Left renal pelvis (tissue), 4 donors: ENCODE measurements around the gene B3GNT9. TPM values are rescaled to one million over a fixed set of nuclear protein-coding genes. Genes with fewer than 3 reads are reported as not detected.

Source experiments
- DNase-seq, 4 donors: peaks; one replicate each; pipeline ENCODE4 v3.0.0-alpha.2; 2013; ENCODE audit warnings: low read depth in 4 of 4, low spot score in 3 of 4
- polyA plus RNA-seq, 4 donors: library from polyadenylated mRNA; unstranded; fragments of 120-200 nt; gene quantifications; one replicate each; pipeline ENCODE4 v1.2.1, GENCODE V29; 2013; ENCODE audit not compliant: insufficient read length in 4 of 4

Gene B3GNT9
- polyA plus RNA-seq, 4 donors = 8.5 to 40.1 (median 11.6) TPM

DNA sequence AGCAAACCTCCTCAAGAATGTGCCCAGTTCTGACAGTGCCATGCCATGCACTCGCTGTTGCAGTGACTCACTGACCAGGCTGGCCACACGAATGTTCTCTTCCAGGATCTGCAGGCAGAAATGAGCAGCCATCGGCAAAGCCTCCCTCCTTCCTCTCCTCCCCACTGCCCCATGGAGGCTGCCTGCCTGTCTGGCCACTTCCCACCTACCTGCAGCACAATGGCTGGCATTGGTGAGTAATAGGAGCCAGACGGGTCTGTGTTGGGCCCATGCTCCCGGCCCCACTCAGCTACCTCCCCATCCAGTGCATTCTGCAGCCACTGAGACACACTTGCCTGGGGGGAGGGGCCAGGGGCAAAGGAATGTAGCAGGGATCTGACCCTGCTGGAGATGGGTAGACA is 35.8 kb upstream of the B3GNT9 start:
- no peak for DNase-seq

DNA sequence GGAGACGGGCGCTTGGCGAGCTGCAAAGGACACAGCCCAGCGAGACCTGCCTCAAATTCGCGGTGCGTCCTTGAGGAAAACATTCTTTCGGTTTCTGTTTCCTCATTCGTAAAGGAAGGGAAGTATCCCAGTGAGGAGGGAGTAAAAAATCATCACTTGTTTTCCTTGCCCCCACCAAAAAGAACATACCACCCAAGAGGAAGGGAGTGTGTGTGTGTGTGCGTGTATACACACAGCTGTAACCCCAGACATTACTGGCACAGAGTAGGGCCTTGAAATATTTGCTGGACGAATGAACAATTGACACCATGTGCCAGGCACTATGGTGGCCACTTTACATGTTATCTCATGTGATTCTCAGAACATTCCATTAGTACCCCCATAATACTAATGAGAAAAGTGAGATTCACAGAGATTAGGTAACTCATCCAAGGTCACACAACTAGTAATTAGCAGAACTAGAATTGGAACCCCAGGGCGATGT is 34.9 kb upstream of the B3GNT9 start:
- no peak for DNase-seq

DNA sequence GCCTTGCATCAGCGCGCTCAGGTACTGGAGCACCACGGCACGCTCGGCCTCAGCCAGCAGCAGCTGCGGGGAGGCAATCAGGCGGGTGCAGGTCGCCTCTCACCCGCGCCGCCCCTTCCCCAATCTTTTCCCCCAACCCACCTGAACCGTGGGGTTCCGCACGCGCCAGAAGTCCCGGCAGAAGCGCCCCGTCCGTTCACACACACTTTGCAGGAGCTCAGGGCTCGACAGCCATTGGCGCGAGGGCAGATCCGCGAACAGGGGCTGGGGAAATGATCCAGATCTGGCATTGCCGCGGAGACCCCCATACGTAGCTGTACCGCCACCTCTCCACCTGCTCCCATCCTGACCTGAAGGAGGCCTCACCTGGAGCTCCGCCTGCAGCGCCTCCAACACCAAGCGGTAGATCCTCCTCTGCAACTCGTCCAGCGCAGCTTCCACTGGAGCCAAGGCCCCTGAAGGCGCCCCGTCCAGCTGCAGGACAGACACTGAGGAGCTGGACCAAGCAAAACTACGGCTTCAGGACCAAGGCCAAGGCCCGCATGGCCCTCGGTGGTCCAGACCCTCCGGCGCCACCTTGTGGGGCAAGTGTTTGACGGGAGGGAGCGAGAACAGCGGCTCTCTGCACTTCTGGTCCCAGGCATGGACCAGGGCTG is 34.3 kb upstream of the B3GNT9 start:
- DNase-seq = peak in 2 of 4 donors; percentile 78 to 82

DNA sequence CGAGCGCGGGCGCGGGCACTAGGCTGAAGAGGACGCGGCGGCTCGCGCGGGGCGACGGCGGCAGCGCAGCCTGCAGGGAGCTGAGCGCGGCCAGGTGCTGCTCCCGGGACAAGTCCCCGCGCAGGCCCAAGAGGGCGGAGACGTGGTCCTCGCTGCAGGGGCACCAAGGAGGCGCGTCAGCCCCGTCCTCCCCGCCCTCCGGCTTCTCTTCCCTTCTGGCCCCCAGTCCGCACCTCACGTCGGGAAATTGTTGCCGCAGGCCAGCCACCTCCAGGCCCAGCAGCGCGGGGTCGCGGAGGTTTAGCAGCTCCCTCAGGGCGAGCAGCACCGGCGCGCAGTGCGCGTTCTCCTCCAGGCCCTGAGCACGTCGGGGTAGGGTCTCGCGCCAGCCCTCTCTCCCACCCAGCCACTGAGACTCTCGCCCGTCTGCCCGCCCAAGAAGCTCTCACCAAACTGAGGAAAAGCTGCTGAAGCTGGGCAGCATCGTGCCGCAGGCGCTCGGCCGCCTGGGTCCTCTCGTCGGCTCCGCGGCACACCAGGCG is 33.7 kb upstream of the B3GNT9 start:
- no peak for DNase-seq

DNA sequence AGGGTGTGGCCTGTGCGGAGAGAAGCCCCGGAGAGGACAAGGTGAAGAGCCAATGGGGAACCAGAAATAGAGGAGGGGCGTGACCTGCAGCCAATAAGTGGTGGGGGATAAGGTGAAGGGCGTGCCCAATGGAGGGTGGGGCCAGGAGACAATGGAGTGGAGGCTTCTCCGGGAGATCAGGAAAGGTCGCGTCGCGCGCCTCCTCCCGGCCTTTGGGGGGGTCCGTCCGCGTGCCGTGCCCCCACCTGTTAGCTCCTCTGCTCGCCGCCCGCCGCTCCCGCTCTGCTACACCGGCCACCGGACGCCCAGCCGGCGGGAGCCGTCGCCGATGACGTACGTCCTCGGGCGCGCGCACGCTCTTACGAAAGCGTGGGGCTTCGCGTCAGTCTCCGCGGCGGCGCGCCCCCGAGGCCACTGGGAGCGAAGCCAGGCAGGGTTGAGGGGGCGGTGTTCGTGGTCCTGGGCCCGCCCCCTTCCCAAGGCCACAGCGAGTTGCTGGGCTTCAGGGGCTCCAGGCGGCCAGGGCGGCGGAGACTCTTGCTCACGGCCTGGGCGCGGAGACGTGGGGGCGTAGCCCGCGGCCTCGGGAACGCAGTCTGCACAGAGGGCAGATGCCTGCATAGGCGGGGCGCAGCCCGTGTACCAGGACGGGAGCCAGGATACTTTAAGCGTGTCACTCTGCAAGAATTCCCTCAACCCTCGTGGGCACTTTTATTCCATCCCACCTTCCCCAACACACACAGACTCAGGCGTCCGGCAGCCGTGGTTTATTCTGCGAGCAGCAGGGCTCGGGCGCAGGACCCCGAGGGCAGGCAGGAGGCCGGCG is 33.0 kb upstream of the B3GNT9 start, which contains the start of gene MATCAP1:
MATCAP1 (minus strand) TSS at position 337 of the 826 bp plus-strand sequence. CDS start 3,353 bp downstream, outside the sequence.
- peak; percentile 89 to 93 (median 92) for DNase-seq

DNA sequence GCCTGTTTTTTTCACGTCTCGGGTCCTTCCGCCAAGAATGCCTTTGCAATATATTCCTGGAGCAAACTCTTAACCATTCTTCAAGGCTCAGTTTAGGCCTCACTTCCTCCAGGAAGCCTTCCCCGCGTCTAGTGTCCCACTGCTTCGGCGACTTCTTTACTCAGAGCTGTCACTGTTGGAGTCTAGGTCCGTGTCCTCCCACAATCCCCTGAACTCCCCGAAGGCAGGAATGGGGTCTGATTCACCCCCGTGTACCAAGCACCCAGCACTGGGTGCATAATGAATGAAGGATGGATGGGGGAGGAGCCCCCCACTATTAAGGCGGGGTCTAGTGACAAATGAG is 32.5 kb upstream of the B3GNT9 start:
- no peak for DNase-seq

DNA sequence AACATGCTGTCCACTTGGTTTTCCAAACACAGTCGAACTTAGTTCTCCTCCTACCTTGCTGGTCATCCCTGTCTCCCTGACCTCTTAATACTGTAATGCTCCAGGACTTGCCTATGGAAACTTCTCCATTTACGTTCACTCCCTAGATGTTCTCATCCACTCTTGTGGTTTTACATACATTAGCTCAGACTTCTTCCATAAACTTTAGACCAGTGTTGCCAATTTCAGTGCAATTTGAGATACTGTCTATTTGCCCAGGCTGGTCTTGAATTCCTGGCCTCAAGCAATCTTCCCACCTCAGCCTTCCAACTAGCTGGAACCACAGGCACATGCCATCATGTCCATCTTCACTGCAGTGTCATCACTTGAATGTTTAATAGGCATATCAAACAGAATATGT is 31.5 kb upstream of the B3GNT9 start:
- DNase-seq = no peak

DNA sequence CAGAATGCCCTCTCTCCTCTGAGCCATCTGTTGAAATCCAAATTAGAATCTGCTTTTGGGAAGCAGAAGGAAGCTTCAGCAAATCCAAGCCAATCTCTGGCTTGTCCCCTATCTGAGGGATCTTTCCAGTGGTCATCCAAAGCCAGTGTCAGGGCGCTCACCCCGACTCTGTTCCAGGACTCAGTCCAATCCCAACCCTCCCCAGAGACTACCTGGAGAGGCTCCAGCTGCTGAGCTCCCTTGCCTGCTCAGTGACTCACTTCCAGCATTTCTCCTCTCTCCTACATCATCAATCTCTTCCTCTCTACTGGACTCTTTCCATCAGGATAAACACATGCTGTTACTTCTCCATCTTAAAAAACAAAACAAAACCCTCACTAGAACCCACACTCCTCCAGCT is 30.5 kb upstream of the B3GNT9 start:
- no peak for DNase-seq

DNA sequence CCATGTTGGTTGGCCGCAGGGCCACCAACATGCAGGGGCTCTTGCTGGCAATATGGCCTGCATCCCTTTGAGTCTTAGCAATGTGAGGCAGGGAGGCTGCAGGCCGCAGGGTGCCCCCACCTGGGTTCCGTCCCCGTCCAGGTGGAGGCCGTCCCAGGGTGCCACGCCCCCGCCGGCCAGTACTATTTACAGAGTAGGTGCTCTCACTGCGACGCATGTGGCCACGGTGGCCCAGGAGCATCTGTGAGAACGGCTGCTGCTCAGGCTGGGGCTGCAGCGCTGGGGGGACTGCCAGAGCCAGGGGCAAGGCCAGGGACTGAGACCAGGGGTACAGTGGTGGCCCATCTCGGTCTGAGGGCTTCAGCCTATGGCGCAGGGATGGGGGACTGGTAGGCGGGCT is 29.4 kb upstream of the B3GNT9 start:
- DNase-seq = no peak

DNA sequence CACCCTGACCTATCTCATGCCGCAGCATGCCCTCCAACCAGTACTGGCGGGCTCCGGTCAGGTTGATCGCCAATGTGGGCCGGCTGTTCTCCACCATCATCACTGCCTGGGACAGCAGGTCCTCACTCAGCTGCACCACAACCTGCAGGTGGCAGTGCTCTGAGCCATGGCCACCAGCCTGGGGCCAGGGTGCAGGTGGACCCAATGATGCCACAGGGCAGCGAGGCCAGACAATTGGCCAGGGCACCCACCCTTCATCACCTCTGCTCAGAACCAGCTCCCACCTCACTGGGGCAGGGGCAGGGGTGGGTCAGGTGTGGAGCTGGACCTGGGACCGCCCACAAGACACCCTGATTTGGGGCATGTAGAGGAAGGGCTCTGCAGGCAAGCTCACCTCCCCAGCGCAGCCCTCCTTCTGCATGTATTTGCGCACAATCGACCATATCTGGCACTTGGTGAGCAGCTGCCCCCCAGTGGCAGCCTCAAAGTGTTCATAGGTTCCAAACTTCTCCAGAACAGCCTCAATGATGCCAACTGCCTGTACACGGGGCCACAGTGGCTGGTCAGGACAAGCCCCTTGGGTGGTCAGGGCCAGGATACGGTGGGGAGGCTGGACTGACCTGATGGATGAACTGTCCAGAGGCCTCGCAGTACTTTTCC is 28.8 kb upstream of the B3GNT9 start:
- DNase-seq = no peak

DNA sequence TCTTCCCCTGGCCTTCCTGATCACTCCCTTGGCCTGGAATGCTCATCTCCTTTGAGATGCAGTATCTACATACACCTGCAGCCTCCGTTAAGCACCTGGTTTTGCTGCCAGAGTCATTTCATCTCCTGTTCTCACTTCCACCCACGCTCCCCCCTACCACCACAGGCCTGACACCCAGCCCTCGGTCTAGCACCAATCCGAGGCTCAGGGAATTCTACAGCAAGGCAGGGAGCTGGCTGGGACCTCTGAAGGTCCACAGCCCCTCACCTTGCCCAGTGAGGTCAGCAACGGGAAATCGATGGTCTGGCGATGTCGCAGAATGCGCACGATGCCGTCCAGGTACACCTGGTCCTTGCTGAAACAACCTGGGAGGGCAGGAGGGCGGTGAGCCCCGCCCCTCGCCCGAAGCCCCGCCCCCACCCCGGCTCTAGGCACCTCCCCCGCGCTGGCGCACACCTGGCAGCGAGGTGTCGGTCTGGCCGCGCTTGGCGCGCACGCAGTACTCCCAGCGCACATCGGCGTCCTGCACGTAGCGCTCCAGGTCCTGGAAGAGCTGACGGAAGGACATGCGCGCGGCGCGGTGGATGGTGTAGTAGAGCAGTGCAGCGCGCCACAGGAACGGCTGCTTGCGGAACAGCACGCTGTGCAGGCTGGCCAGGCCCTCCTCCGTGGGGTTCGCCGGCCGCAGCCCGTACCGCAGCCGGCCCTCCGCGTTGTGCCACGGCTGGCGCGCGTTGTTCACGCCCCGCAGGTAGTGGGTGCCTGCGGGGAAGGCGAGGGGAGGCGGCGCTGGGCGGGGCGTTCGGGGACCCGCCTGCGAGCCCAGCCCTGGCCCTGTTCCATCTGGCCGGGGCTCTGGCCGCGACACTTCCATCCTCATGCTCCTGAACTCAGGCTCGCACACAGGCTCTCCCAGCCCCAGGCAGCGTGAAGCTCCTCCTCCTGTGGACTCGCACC is 27.2 kb upstream of the B3GNT9 start:
- no peak for DNase-seq

DNA sequence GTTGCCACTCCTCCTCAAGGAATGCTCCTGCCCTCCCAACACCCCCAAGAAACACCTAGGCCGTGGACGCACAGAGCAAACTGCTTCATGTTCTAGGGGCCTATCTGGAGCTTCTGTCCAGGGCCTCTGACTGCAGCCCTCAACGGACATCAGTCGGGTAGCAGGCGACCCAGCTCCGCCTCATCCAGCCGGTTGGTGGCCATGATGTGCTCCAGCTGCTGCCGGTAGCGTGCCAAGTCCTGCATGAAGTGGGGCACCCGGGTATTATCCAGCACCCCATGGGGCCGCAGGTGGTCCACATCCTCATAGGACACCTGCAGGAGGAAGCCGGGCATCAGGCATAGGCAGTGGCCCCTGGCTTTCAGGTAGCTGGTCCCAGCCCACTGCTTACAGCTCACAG is 25.9 kb upstream of the B3GNT9 start:
- no peak for DNase-seq

DNA sequence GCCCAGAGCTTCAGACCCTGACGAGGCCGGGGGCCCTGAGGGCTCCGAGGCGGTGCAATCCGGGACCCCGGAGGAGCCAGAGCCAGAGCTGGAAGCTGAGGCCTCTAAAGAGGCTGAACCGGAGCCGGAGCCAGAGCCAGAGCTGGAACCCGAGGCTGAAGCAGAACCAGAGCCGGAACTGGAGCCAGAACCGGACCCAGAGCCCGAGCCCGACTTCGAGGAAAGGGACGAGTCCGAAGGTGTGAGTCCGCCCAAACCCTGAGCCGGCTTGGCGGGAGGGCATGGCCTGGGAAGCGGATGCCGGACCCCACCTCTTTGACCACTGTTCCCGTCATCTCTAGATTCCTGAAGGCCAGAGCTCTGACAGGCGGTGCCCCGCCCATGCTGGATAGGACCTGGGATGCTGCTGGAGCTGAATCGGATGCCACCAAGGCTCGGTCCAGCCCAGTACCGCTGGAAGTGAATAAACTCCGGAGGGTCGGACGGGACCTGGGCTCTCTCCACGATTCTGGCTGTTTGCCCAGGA is 24.0 kb upstream of the B3GNT9 start:
- no peak for DNase-seq

DNA sequence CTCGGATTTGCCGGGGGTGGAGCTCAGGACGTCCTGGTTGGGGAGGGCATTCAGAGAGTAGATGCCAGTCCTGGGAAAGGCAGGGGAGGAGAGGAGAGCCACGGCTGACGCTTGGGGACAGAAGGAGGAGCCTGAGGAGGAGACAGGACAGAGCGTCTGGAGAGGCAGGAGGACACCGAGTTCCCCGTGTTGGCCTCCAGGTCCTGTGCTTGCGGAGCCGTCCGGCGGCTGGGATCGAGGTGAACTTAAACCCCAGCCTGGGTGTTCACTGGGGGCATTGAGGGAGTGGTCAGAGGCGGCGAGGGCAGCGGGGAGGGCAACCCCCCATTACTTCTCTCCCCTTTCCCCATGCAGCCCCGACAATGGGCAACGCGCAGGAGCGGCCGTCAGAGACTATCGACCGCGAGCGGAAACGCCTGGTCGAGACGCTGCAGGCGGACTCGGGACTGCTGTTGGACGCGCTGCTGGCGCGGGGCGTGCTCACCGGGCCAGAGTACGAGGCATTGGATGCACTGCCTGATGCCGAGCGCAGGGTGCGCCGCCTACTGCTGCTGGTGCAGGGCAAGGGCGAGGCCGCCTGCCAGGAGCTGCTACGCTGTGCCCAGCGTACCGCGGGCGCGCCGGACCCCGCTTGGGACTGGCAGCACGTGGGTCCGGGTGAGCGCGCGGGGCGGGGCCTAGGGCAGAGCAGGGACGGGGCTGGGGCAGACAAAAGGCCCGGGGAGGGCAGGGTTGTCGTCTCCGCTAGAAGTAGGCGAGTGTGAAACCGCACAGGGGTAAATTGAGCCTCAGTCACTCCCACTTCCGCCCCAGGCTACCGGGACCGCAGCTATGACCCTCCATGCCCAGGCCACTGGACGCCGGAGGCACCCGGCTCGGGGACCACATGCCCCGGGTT is 23.3 kb upstream of the B3GNT9 start:
- DNase-seq = no peak

DNA sequence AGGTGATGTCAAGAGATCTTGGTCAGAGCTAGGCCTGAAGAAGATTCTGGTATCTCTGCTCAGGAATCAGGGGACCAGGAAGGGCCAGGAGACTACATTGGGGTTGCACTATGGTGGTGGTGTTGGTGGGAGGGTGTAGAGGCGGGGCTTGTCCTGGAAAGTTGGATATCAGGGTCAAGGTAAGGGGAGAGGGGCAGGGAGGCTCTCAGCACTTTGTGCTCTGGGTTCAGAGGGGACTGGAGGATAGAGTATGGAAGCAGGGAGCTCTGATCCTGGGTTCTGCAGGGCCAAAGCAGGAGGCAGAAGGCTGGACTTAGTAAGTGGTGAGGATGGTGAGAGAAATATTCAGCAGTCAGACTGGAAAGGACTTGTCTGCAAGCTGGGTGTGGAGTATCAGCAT is 22.5 kb upstream of the B3GNT9 start:
- no peak for DNase-seq

DNA sequence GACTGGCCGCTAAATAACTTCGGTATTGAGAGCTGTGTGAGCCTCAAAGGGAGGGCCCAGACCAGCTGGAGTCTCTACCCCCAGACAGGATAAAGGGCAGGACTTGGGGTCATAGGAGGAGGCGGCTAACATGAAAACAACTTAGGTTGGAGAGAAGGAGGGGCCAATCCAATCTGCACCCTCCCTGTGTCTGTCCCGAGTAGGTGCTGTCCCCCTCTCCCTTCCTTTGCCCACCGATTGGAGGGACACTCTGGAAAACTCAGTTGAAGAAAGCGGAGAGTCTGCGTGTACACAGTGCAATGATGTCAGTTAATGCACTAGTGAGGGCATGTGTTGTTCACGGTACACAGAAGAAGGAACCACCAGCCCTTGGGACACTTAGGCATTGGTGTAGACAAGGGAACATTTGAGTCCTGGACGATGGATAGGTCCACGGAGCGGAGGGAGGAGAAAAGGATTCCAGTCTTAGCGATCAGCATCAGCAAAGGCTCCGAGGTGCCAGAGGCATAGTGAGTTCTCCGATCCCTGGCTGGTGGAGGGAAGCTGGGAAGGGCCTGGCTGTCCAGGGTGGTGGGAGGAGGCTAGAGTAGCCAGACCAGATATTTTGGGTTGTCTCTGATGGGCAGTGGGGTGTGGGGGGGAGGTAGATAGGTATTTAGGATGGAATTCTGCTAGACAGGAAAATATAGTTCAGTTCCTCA is 20.3 kb upstream of the B3GNT9 start:
- no peak for DNase-seq

DNA sequence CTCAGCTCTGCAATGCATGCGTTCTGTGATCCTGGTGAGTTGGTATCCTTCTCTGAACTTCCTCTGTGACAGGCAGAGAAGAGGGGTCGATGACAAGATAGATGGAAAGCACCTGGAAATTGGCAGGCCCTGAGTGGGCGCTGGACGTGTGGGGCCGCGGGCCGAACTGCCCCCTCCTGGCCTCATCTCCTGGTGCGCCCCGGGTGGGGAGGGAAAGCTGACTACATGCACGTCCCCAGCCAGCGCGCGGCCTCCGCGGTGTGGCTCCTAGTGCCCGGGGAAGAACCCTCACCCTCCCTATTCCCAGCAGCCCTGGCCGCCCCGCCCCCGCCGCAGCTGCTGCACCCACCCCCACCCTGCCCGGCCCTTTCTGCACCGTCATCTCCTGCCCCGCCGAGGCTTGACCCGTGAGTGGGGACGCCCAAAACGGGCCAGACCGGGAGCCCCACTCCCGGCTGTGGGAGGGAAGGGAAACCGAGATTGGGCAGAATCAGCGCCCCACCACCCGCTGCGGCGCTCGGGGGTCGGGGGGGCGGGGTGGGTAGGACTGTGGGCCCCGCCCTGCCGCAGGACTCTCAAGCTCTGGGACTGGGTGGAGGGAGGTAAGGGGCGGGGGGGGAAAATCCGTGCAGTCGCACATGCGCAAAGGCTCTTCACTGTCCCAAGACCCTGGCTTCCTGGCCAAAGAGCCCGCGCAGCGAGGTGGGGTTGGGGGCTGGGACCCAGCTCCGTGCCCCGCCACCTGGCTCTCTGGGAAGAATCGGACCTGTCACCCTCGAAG is 19.6 kb upstream of the B3GNT9 start, which contains the start of gene NOL3:
NOL3 (plus strand) TSS at position 371 of the 781 bp plus-strand sequence.
- DNase-seq = no peak
